ENCODE measurements around the gene WFDC2. TPM values are rescaled to one million over a fixed set of nuclear protein-coding genes. Genes with fewer than 3 reads are reported as not detected.

Gene WFDC2
- total and polyA plus RNA-seq, 2 experiments from 2014 or later: 28.0 to 155 TPM

DNA sequence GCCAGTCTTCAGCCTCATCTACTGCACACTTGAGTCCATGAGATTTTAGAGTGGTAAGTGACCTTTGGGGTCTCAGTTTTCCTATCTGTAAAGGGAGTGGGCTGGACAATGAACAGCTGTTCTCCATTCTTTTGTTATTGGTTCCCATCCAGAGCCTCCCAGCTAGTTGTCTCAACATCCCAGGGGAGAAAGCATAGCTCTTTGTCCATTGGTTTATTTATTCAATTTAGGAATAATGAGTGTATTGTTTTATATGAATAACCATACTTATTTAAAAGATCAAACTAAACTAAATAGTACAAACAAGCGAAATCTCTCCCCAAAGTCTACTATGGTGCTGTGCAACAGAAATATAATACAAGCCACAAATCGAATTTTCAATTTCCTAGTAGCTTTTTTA is 39.9 kb upstream of the WFDC2 start (continued):
- TF ChIP-seq, protein P1, sequence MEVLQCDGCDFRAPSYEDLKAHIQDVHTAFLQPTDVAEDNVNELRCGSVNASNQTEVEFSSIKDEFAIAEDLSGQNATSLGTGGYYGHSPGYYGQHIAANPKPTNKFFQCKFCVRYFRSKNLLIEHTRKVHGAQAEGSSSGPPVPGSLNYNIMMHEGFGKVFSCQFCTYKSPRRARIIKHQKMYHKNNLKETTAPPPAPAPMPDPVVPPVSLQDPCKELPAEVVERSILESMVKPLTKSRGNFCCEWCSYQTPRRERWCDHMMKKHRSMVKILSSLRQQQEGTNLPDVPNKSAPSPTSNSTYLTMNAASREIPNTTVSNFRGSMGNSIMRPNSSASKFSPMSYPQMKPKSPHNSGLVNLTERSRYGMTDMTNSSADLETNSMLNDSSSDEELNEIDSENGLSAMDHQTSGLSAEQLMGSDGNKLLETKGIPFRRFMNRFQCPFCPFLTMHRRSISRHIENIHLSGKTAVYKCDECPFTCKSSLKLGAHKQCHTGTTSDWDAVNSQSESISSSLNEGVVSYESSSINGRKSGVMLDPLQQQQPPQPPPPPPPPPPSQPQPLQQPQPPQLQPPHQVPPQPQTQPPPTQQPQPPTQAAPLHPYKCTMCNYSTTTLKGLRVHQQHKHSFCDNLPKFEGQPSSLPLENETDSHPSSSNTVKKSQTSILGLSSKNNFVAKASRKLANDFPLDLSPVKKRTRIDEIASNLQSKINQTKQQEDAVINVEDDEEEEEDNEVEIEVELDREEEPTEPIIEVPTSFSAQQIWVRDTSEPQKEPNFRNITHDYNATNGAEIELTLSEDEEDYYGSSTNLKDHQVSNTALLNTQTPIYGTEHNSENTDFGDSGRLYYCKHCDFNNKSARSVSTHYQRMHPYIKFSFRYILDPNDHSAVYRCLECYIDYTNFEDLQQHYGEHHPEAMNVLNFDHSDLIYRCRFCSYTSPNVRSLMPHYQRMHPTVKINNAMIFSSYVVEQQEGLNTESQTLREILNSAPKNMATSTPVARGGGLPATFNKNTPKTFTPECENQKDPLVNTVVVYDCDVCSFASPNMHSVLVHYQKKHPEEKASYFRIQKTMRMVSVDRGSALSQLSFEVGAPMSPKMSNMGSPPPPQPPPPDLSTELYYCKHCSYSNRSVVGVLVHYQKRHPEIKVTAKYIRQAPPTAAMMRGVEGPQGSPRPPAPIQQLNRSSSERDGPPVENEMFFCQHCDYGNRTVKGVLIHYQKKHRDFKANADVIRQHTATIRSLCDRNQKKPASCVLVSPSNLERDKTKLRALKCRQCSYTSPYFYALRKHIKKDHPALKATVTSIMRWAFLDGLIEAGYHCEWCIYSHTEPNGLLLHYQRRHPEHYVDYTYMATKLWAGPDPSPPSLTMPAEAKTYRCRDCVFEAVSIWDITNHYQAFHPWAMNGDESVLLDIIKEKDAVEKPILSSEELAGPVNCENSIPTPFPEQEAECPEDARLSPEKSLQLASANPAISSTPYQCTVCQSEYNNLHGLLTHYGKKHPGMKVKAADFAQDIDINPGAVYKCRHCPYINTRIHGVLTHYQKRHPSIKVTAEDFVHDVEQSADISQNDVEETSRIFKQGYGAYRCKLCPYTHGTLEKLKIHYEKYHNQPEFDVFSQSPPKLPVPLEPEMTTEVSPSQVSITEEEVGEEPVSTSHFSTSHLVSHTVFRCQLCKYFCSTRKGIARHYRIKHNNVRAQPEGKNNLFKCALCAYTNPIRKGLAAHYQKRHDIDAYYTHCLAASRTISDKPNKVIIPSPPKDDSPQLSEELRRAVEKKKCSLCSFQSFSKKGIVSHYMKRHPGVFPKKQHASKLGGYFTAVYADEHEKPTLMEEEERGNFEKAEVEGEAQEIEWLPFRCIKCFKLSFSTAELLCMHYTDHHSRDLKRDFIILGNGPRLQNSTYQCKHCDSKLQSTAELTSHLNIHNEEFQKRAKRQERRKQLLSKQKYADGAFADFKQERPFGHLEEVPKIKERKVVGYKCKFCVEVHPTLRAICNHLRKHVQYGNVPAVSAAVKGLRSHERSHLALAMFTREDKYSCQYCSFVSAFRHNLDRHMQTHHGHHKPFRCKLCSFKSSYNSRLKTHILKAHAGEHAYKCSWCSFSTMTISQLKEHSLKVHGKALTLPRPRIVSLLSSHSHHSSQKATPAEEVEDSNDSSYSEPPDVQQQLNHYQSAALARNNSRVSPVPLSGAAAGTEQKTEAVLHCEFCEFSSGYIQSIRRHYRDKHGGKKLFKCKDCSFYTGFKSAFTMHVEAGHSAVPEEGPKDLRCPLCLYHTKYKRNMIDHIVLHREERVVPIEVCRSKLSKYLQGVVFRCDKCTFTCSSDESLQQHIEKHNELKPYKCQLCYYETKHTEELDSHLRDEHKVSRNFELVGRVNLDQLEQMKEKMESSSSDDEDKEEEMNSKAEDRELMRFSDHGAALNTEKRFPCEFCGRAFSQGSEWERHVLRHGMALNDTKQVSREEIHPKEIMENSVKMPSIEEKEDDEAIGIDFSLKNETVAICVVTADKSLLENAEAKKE (CRISPR knock-in tag; IDR thresholded peaks at IDR 0.05): no peak
- no peak for TF ChIP-seq NANOG (IDR thresholded peaks at IDR 0.05; ENCODE audit: borderline replicate concordance)
- TF ChIP-seq, protein P2, sequence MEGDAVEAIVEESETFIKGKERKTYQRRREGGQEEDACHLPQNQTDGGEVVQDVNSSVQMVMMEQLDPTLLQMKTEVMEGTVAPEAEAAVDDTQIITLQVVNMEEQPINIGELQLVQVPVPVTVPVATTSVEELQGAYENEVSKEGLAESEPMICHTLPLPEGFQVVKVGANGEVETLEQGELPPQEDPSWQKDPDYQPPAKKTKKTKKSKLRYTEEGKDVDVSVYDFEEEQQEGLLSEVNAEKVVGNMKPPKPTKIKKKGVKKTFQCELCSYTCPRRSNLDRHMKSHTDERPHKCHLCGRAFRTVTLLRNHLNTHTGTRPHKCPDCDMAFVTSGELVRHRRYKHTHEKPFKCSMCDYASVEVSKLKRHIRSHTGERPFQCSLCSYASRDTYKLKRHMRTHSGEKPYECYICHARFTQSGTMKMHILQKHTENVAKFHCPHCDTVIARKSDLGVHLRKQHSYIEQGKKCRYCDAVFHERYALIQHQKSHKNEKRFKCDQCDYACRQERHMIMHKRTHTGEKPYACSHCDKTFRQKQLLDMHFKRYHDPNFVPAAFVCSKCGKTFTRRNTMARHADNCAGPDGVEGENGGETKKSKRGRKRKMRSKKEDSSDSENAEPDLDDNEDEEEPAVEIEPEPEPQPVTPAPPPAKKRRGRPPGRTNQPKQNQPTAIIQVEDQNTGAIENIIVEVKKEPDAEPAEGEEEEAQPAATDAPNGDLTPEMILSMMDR (conservative IDR thresholded peaks at IDR 0.05; ENCODE audit: low read depth in 2 of 2): no peak

DNA sequence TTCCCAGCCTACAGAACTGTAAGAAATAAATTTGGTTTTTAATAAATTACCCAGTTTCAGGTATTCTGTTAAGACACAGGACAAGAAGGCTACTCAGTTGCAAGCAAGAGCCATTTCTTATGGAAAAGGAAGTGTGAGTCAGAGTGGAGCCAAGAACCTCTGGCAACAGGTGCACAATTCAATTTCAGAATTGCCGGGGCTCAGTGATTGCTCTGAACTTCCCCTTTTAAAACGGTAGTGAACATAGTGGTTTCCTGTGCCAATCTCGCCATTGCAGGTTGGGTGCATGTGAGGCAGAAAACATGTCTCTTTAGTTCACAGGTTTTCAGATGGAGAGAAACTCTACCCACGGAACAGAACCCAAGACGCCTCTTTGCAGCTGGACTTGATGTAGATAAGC is 37.3 kb upstream of the WFDC2 start:
- H3K27me3 Mint-ChIP-seq (ENCODE audit: insufficient read depth, low read depth, poor library complexity): no peaks in the 10 kb centered on the region
- no peak for DNase-seq (ENCODE audit: low spot score)

More for the DNA sequence above, 37.3 kb upstream of the WFDC2 start:
- Mint-ChIP-seq H3K4me3 (no peak overlapping the region), H3K27ac (no peak overlapping the region), H3K36me3 (ENCODE audit: low read depth) (peaks cover 6% of the 10 kb centered on the region; the same call in 2 of the 3 replicates), H3K4me1 (no peaks in the 10 kb centered on the region; the same call in 1 of the 3 replicates), H3K9me3 (no peaks in the 10 kb centered on the region)
- Histone ChIP-seq H3K27me3 (ENCODE audit: insufficient read depth) (no peaks in the 10 kb centered on the region), H3K4me1 (ENCODE audit: insufficient read depth) (no peaks in the 10 kb centered on the region), H3K36me3 (ENCODE audit: insufficient read depth) (no peaks in the 10 kb centered on the region), H3K4me2 (no peak overlapping the region), H3K79me2 (replicated peaks; ENCODE audit: insufficient read depth) (no peaks in the 10 kb centered on the region), H4K20me1 (replicated peaks; ENCODE audit: insufficient read depth) (no peaks in the 10 kb centered on the region), H3K9me2 (ENCODE audit: insufficient read depth) (no peaks in the 10 kb centered on the region), H3K27ac (ENCODE audit: low read depth) (no peak overlapping the region), H3F3A (replicated peaks; ENCODE audit: low read depth) (0 out of 2 replicates have a peak, but pooled peaks cover 2% of the 10 kb centered on the region), H2AFZ (no peak overlapping the region), H3K4me3 (no peak overlapping the region)
- no peak for ATAC-seq
- TF ChIP-seq, protein P2 (conservative IDR thresholded peaks at IDR 0.05; ENCODE audit: low read depth in 2 of 2): no peak
- TF ChIP-seq POLR2AphosphoS5 (IDR thresholded peaks at IDR 0.05; ENCODE audit: low read depth): no peak

All from GM23338 (cell line).